Karpas-422 (cell line): Measurements from ENCODE around the gene MED26. TPM values are rescaled to one million over a fixed set of nuclear protein-coding genes. Genes with fewer than 3 reads are reported as not detected.
"Not testable (repeated sequence)": the region's sequence is repeated elsewhere in the genome, so short reads cannot be mapped to it uniquely, and the experiment has no call there.

Experiments
- DNase-seq: peaks from one replicate; pipeline ENCODE4 v3.0.0-alpha.2; 2015
- H2AFZ ChIP-seq: fragments of 200-600 bp; sonication (generic); 2 replicates; pipeline ENCODE4 v1.6.1; 2014; ENCODE audit warnings: antibody characterized with exemption, low read length, mixed read lengths
- H3K27ac ChIP-seq: fragments of 200-600 bp; sonication (generic); 2 replicates; pipeline ENCODE4 v1.5.1; 2014; ENCODE audit warnings: mild to moderate bottlenecking, low read length, moderate library complexity
- H3K27me3 ChIP-seq: fragments of 200-600 bp; sonication (generic); 2 replicates; pipeline ENCODE4 v1.6.1; 2014; ENCODE audit warnings: low read length, mixed read lengths
- H3K36me3 ChIP-seq: fragments of 200-600 bp; sonication (generic); 2 replicates; pipeline ENCODE4 v1.6.1; 2014; ENCODE audit warnings: low read length, mixed read lengths; ENCODE audit not compliant: insufficient read depth
- H3K4me1 ChIP-seq: fragments of 200-600 bp; sonication (generic); 2 replicates; pipeline ENCODE4 v1.6.1; 2014; ENCODE audit warnings: mild to moderate bottlenecking, low read length, mixed read lengths
- H3K4me2 ChIP-seq: fragments of 200-600 bp; sonication (generic); 2 replicates; pipeline ENCODE4 v1.6.1; 2014; ENCODE audit warnings: low read length, low read depth, mild to moderate bottlenecking; ENCODE audit not compliant: poor library complexity, severe bottlenecking
- H3K4me3 ChIP-seq: fragments of 200-600 bp; sonication (generic); 2 replicates; pipeline ENCODE4 v1.5.1; 2014; ENCODE audit warnings: mild to moderate bottlenecking, antibody characterized with exemption, low read length, mixed read lengths
- H3K79me2 ChIP-seq: fragments of 200-600 bp; sonication (generic); 2 replicates; pipeline ENCODE4 v1.6.1; 2014; ENCODE audit warnings: mild to moderate bottlenecking, low read length, mixed read lengths
- H3K9ac ChIP-seq: fragments of 200-600 bp; sonication (generic); 2 replicates; pipeline ENCODE4 v1.6.0; 2014; ENCODE audit warnings: low read length
- H3K9me2 ChIP-seq: fragments of 200-600 bp; sonication (generic), shearing (Covaris generic); replicated peaks from 2 replicates; pipeline ENCODE4 v1.6.0; 2014; ENCODE audit warnings: mild to moderate bottlenecking, low read length, moderate library complexity; ENCODE audit not compliant: insufficient read depth
- H3K9me3 ChIP-seq: fragments of 300-700, 200-600 bp; sonication (generic); 2 replicates; pipeline ENCODE4 v1.6.1; 2014; ENCODE audit warnings: low read length, mixed read lengths
- H4K20me1 ChIP-seq: fragments of 200-600 bp; sonication (generic); 2 replicates; pipeline ENCODE4 v1.6.1; 2014; ENCODE audit warnings: mild to moderate bottlenecking, antibody characterized with exemption, low read length, low read depth; ENCODE audit not compliant: insufficient read depth
- total RNA-seq: library from RNA; depleted of rRNA; stranded (reverse); fragments of >200 nt; shearing (Covaris generic); gene quantifications from 2 replicates; pipeline ENCODE4 v1.2.3, GENCODE V29; 2014; ENCODE audit warnings: low replicate concordance; rRNA removed

Gene MED26
- 15.0 and 23.7 TPM in 2 replicates for total RNA-seq

- Histone ChIP-seq H3K9me2 (no peaks in the 10 kb centered on the region), H3K36me3 (peaks cover 23% of the 10 kb centered on the region), H3K4me3 (peak within 1 kb of the TSS; percentile 97), H2AFZ (0 out of 2 replicates have a peak within 1 kb of the TSS, but pooled peaks have one; percentile 60), H3K9ac (peak within 1 kb of the TSS; percentile 99), H3K27ac (peak within 1 kb of the TSS; percentile 88), H3K79me2 (peaks cover 49% of the 10 kb centered on the region), H3K4me2 (peak within 1 kb of the TSS; percentile 96), H3K27me3 (no peaks in the 10 kb centered on the region), H3K9me3 (no peaks in the 10 kb centered on the region), H4K20me1 (peaks cover 41% of the 10 kb centered on the region), H3K4me1 (peaks cover 54% of the 10 kb centered on the region)
- DNase-seq: peak; percentile 98
Measured at GRCh38 chr19:16628183-16628983, at the start of gene MED26. MED26 (minus strand) TSS chr19:16628204; CDS start chr19:16627943, 261 bp downstream.

- H3K4me3 ChIP-seq: no peak overlapping the region
- no peak overlapping the region for H3K9ac ChIP-seq
- no peak overlapping the region for H3K27ac ChIP-seq
- peaks cover 7% of the 10 kb centered on the region; the same call in 1 of the 2 replicates for H3K79me2 ChIP-seq
- H3K9me2 ChIP-seq: no peaks in the 10 kb centered on the region
- no peak for DNase-seq
- no peaks in the 10 kb centered on the region for H3K9me3 ChIP-seq
- H2AFZ ChIP-seq: no peak overlapping the region
- peaks cover under 1% of the 10 kb centered on the region for H3K4me1 ChIP-seq
- no peaks in the 10 kb centered on the region for H3K27me3 ChIP-seq
- H3K36me3 ChIP-seq: peaks cover 10% of the 10 kb centered on the region
- no peaks in the 10 kb centered on the region for H4K20me1 ChIP-seq
- H3K4me2 ChIP-seq: no peak overlapping the region
Measured at GRCh38 chr19:16677055-16677454, 49.1 kb upstream of the MED26 start.

GRCh38 chr19:16676101-16676798, 48.2 kb upstream of the MED26 start:
- no peaks in the 10 kb centered on the region for H3K9me3 ChIP-seq
- H3K4me1 ChIP-seq: peaks cover 9% of the 10 kb centered on the region
- H2AFZ ChIP-seq: no peak overlapping the region
- H3K27ac ChIP-seq: no peak overlapping the region
- H4K20me1 ChIP-seq: no peaks in the 10 kb centered on the region
- peaks cover 10% of the 10 kb centered on the region for H3K36me3 ChIP-seq
- H3K4me2 ChIP-seq: no peak overlapping the region
- H3K27me3 ChIP-seq: no peaks in the 10 kb centered on the region
- no peaks in the 10 kb centered on the region for H3K9me2 ChIP-seq
- peaks cover 7% of the 10 kb centered on the region; the same call in 1 of the 2 replicates for H3K79me2 ChIP-seq
- no peak overlapping the region for H3K4me3 ChIP-seq
- DNase-seq: no peak
- H3K9ac ChIP-seq: no peak overlapping the region

- not testable (repeated sequence) for H3K4me1 ChIP-seq, H3K36me3 ChIP-seq, H3K79me2 ChIP-seq, H3K9me2 ChIP-seq, H3K4me2 ChIP-seq, H4K20me1 ChIP-seq, H3K9ac ChIP-seq, H3K27ac ChIP-seq, H3K9me3 ChIP-seq, DNase-seq, H3K4me3 ChIP-seq, H2AFZ ChIP-seq, H3K27me3 ChIP-seq
Measured at GRCh38 chr19:16673839-16674238, 45.8 kb upstream of the MED26 start.

GRCh38 chr19:16673231-16673630, 45.2 kb upstream of the MED26 start:
- DNase-seq: no peak
- Histone ChIP-seq H3K4me2 (no peak overlapping the region), H3K27me3 (no peaks in the 10 kb centered on the region), H3K79me2 (peaks cover 7% of the 10 kb centered on the region; the same call in 1 of the 2 replicates), H3K9me2 (no peaks in the 10 kb centered on the region), H3K4me3 (no peak overlapping the region), H3K9me3 (no peaks in the 10 kb centered on the region), H4K20me1 (no peaks in the 10 kb centered on the region), H3K36me3 (no peaks in the 10 kb centered on the region), H2AFZ (no peak overlapping the region), H3K27ac (no peak overlapping the region), H3K4me1 (peaks cover 9% of the 10 kb centered on the region), H3K9ac (no peak overlapping the region)

- Histone ChIP-seq H3K9me2 (no peaks in the 10 kb centered on the region), H3K4me1 (peaks cover 9% of the 10 kb centered on the region), H3K9me3 (no peaks in the 10 kb centered on the region), H3K79me2 (peaks cover 12% of the 10 kb centered on the region; the same call in 1 of the 2 replicates), H3K4me2 (no peak overlapping the region), H3K9ac (no peak overlapping the region), H3K27ac (no peak overlapping the region), H2AFZ (no peak overlapping the region), H4K20me1 (no peaks in the 10 kb centered on the region), H3K4me3 (no peak overlapping the region), H3K36me3 (no peaks in the 10 kb centered on the region), H3K27me3 (no peaks in the 10 kb centered on the region)
- DNase-seq: no peak
Measured at GRCh38 chr19:16671652-16672274, 43.8 kb upstream of the MED26 start.

GRCh38 chr19:16670291-16670690, 42.3 kb upstream of the MED26 start:
- peaks cover 9% of the 10 kb centered on the region for H3K4me1 ChIP-seq
- H3K27me3 ChIP-seq: no peaks in the 10 kb centered on the region
- H2AFZ ChIP-seq: no peak overlapping the region
- H3K9me2 ChIP-seq: no peaks in the 10 kb centered on the region
- H3K27ac ChIP-seq: no peak overlapping the region
- no peaks in the 10 kb centered on the region for H3K9me3 ChIP-seq
- no peaks in the 10 kb centered on the region for H3K36me3 ChIP-seq
- peaks cover 21% of the 10 kb centered on the region for H3K79me2 ChIP-seq
- no peak overlapping the region for H3K4me2 ChIP-seq
- no peak overlapping the region for H3K4me3 ChIP-seq
- H4K20me1 ChIP-seq: no peaks in the 10 kb centered on the region
- no peak for DNase-seq
- no peak overlapping the region for H3K9ac ChIP-seq

- not testable (repeated sequence) for H3K27me3 ChIP-seq, DNase-seq, H3K9me2 ChIP-seq, H3K4me2 ChIP-seq, H3K9ac ChIP-seq, H3K4me1 ChIP-seq, H3K4me3 ChIP-seq, H3K36me3 ChIP-seq, H4K20me1 ChIP-seq, H3K9me3 ChIP-seq, H2AFZ ChIP-seq, H3K27ac ChIP-seq
- H3K79me2 ChIP-seq: peaks cover 29% of the 10 kb centered on the region
Measured at GRCh38 chr19:16668702-16669101, 40.7 kb upstream of the MED26 start.
